Activated naive CD4-positive, alpha-beta T cell treated with anti-CD3 and anti-CD28 coated beads, Interleukin-2, amount 50 U/mL, for 72 hours (primary cell): ENCODE results near the gene P4HTM. TPM values are rescaled to one million over a fixed set of nuclear protein-coding genes. Genes with fewer than 3 reads are reported as not detected.
"Not testable (repeated sequence)": the region's sequence is repeated elsewhere in the genome, so short reads cannot be mapped to it uniquely, and the experiment has no call there.

Experiments used
- ATAC-seq, 2 donors: fragments of 150-1000 bp; cut with Tn5 transposase; 2 replicates each; pipeline ENCODE4 v1.10.0; 2021; ENCODE audit warnings: mild to moderate bottlenecking in 2 of 2, moderate library complexity in 2 of 2
- DNase-seq, 2 donors: peaks; one replicate each; pipeline ENCODE4 v3.0.0; 2021 to 2022; ENCODE audit warnings: low spot score in 2 of 2
- H3K27ac Mint-ChIP-seq, 2 donors: one replicate each; pipeline ENCODE4 v1.8.0; 2022; ENCODE audit warnings: mild to moderate bottlenecking in 2 of 2, mixed read lengths in 2 of 2
- H3K36me3 Mint-ChIP-seq, 2 donors: one replicate each; pipeline ENCODE4 v1.8.0; 2022; ENCODE audit warnings: mixed read lengths in 2 of 2
- H3K9me3 Mint-ChIP-seq, 2 donors: one replicate each; pipeline ENCODE4 v1.8.0; 2022; ENCODE audit warnings: mixed read lengths in 2 of 2
- total RNA-seq, 2 donors: library from RNA; stranded (reverse); gene quantifications; one replicate each; pipeline ENCODE4 v1.2.3, GENCODE V29; 2022

Gene P4HTM
- total RNA-seq, 2 donors from 2014 or later = 24.3 to 33.3 TPM

DNA sequence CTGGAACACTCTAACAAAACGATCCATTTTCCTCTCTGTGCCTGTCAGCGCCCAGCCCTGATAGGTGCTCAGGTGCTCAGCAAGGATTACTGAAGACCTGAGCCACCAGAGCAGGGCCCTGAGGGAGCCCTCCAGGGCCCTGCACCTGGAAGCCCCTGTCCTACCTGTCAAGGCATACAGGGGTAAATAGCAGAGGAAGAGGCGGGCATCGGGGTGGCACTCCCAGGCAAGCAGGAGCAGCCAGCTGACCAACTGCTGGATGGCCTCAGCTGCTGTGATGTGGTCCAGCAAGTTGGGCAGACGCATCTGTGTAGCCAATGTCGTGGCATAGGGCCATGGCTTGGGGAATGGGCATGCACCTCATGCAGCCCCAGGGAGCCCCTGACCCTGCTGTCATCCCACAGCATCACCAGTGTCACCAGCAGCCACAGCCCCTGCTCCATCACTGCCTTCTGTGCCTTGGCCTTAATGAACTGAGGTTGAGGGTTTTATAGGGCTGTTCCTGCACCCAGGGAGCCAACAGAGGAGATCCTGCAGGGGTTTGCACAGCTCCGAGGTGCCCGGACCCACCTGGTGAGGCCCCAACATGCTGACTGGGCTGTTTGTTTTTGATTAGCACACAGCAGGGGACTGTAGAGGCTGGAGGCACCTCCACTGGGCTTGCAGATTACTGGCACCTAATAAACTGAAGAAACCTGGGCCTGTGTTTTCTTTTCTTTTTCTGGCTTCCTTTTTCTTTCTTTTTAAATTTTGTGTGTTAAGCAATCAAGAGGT lies 9.2 kb downstream of the P4HTM start:
- no peaks in the 10 kb centered on the region for H3K9me3 Mint-ChIP-seq
- DNase-seq = no peak
- H3K36me3 Mint-ChIP-seq = no peaks in the 10 kb centered on the region
- no peak for ATAC-seq
- H3K27ac Mint-ChIP-seq = peak overlapping the region in 1 of 2 donors; percentile 1

DNA sequence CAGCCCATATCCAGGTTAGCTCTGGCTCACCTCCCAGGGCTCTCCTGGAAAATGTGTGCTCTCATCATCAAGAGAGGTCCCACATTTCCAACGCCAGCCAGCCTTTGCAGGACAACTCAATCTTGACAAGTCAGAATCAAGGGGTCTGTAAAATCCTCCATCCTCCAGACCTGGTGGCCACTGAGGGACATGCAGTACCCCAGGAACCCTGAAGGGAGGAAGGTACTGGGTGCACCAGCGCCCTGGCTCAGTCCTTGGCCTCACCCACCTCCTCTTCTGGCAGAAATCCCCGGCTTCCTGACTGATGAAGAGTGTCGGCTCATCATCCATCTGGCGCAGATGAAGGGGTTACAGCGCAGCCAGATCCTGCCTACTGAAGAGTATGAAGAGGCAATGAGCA lies 11.1 kb downstream of the P4HTM start:
- H3K9me3 Mint-ChIP-seq = no peaks in the 10 kb centered on the region
- DNase-seq = no peak
- H3K27ac Mint-ChIP-seq = peak overlapping the region; percentile 71 to 91
- ATAC-seq = no peak
- H3K36me3 Mint-ChIP-seq = no peaks in the 10 kb centered on the region

DNA sequence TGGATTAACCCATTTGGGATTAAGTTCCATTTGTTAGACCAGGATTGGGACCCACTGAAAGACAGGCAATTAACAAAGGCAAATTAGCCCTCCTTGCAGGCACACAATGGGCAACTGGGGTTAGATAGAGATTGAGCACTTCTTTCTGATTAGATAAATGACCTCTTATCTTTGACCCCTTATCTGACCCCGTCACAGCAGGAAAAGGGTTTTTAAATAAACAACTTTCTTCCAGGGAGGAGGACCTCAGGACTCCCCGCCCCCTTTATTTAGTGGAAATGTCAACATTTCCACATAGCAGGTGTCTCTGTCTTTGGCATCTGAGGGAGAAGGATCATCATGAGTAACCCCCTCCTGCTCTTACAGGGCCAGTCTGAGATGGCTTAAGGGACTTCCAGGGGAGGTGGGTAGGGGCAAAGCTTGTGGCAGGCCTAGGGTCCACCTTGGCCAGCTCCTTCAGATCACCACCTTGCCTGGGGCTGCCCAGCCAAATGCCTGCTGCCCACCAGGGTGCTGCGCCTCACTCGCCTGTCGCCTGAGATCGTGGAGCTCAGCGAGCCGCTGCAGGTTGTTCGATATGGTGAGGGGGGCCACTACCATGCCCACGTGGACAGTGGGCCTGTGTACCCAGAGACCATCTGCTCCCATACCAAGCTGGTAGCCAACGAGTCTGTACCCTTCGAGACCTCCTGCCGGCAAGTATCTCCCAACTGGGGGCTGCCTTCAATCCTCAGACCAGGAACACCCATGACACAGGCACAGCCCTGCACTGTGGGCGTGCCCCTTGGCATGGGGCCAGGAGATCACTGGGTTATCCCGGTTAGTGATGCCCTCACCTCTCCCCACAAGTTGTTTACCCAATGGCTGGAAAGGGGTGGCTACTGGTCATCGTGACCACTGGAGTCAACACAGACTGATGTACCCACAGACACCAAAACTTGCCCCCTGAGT lies 14.6 kb downstream of the P4HTM start:
- H3K9me3 Mint-ChIP-seq = no peaks in the 10 kb centered on the region
- H3K27ac Mint-ChIP-seq = no peak overlapping the region
- H3K36me3 Mint-ChIP-seq = peaks cover 11 to 14% of the 10 kb centered on the region in 2 donors
- ATAC-seq (no peak), DNase-seq (no peak)

- Mint-ChIP-seq H3K9me3 (no peaks in the 10 kb centered on the region), H3K36me3 (peaks cover 11 to 14% of the 10 kb centered on the region in 2 donors), H3K27ac (no peak overlapping the region)
- DNase-seq (no peak), ATAC-seq (no peak)
Observed at GRCh38 chr3:49005303-49005680, 15.3 kb downstream of the P4HTM start.

DNA sequence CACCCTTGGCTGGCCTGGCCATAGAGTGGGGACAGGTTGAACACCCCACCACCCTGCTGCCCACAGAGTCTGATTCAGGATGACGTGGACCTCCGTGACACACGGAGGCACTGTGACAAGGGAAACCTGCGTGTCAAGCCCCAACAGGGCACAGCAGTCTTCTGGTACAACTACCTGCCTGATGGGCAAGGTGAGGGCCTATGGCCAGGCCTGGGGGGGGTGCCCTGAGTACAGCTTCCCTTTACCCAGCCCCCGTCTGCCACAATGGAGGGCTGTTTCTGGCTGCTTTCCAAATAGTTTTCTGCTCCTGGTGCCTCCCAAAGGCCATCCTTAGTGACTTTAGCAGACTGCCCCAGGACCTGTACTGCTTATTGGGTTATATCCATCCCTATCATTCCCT lies 16.0 kb downstream of the P4HTM start:
- DNase-seq (no peak), ATAC-seq (no peak)
- Mint-ChIP-seq H3K27ac (peak overlapping the region in 1 of 2 donors; percentile 94), H3K36me3 (peaks cover 11 to 14% of the 10 kb centered on the region in 2 donors), H3K9me3 (no peaks in the 10 kb centered on the region)

DNA sequence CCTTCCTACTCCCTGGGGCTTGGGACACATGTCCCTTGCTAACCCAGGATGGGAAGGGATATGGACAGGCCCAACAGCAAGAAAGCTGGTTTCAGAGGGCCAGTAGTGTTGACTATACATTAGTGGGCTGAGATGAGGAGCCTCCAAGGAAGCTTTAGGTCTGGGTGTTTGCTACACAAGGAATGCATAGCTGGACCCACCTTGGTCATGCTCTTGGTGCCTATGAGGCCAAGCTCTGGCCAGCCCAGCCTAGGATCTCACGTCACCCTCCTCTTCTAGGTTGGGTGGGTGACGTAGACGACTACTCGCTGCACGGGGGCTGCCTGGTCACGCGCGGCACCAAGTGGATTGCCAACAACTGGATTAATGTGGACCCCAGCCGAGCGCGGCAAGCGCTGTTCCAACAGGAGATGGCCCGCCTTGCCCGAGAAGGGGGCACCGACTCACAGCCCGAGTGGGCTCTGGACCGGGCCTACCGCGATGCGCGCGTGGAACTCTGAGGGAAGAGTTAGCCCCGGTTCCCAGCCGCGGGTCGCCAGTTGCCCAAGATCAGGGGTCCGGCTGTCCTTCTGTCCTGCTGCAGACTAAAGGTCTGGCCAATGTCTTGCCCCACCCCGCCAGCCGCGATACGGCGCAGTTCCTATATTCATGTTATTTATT lies 16.5 kb downstream of the P4HTM start:
- DNase-seq (peak in 1 of 2 donors; percentile 30), ATAC-seq (no peak)
- peaks cover 11 to 14% of the 10 kb centered on the region in 2 donors for H3K36me3 Mint-ChIP-seq
- no peaks in the 10 kb centered on the region for H3K9me3 Mint-ChIP-seq
- H3K27ac Mint-ChIP-seq = peak overlapping the region; percentile 94 to 98

DNA sequence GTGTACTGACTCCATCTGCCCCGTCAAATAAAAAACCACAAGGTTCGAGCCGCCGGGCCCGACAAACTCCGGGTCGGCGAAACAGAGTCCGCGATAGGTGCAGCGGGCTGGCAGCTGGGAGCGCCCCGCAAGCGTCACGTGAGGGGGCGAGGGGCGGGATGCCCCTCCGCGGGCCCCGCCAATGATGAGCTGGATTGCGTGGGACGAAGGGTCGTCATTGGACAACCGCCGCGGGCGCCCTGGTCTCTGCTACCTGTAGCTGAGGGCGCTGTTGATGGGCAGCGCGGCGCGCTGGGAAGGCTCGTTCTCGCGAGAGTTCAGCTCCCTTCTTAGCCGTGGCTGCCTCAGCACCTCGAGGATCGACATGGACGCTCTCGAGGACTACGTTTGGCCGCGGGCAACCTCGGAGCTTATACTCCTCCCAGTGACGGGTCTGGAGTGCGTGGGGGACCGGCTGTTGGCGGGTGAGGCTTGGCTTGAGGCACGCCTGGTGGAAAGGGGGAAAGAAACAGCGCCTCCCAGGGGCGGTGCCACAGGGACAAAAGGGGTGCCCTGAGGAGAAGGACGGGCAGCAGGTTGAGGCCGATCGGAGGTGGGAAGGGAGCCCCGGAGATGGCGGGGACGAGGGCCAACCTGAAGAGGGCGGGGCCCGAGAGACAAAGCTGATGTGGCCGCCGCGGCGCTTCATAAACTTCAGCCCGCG lies 17.2 kb downstream of the P4HTM start, which contains the start of gene WDR6:
Gene WDR6, plus strand, starts transcription at position 324 of the 703 bp plus-strand sequence. Its CDS starts 41 bp downstream, at position 365.
- peaks cover 11 to 14% of the 10 kb centered on the region in 2 donors for H3K36me3 Mint-ChIP-seq
- DNase-seq (peak; percentile 97 to 99), ATAC-seq (peak; percentile 89 to 94)
- no peaks in the 10 kb centered on the region for H3K9me3 Mint-ChIP-seq
- H3K27ac Mint-ChIP-seq = peak within 1 kb of the TSS; percentile 94 to 98

- DNase-seq (peak; percentile 86 to 94), ATAC-seq (peak; percentile 53 to 71)
- Mint-ChIP-seq H3K36me3 (peaks cover 11 to 14% of the 10 kb centered on the region in 2 donors), H3K27ac (peak overlapping the region; percentile 94 to 98), H3K9me3 (no peaks in the 10 kb centered on the region)
Observed at GRCh38 chr3:49007771-49008528, 17.9 kb downstream of the P4HTM start.

DNA sequence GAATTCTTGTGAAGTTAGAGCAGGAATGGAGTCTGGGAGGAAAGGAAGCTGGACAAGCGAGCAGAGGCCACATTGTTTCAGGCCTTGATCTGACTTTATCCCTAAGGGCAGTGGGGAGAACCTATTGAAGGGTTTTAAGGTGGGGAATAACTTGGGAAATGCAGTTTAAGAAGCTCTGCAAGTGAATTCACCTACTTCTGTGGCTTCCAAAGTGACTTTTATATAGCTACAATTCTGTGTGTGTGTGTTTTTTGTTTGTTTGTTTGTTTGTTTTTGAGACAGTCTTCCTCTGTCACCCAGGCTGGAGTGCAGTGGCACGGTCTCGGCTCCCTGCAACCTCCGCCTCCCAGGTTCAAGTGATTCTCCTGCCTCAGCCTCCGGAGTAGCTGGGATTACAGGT lies 18.6 kb downstream of the P4HTM start:
- not testable (repeated sequence) for DNase-seq, H3K9me3 Mint-ChIP-seq, ATAC-seq
- Mint-ChIP-seq H3K36me3 (peaks cover 11 to 14% of the 10 kb centered on the region in 2 donors), H3K27ac (peak overlapping the region; percentile 94)

- Mint-ChIP-seq H3K27ac (peak overlapping the region; percentile 89 to 94), H3K9me3 (no peaks in the 10 kb centered on the region), H3K36me3 (peaks cover 11 to 14% of the 10 kb centered on the region in 2 donors)
- no peak for DNase-seq
- ATAC-seq = no peak
Observed at GRCh38 chr3:49009396-49009795, 19.4 kb downstream of the P4HTM start.

GRCh38 chr3:49012441-49013017 lies 22.5 kb downstream of the P4HTM start:
- no peak for ATAC-seq
- Mint-ChIP-seq H3K9me3 (no peaks in the 10 kb centered on the region), H3K36me3 (peaks cover 7 to 12% of the 10 kb centered on the region in 2 donors), H3K27ac (peak overlapping the region in 1 of 2 donors; percentile 55)
- DNase-seq = no peak

- Mint-ChIP-seq H3K36me3 (peaks cover 3 to 8% of the 10 kb centered on the region in 2 donors), H3K27ac (no peak overlapping the region), H3K9me3 (no peaks in the 10 kb centered on the region)
- ATAC-seq (no peak), DNase-seq (no peak)
Observed at GRCh38 chr3:49013113-49013737, 23.2 kb downstream of the P4HTM start.

- ATAC-seq (peak; percentile 17 to 30), DNase-seq (peak in 1 of 2 donors; percentile 69)
- peaks cover 0 to 6% of the 10 kb centered on the region in 2 donors for H3K36me3 Mint-ChIP-seq
- H3K27ac Mint-ChIP-seq = peak overlapping the region in 1 of 2 donors; percentile 36
- H3K9me3 Mint-ChIP-seq = no peaks in the 10 kb centered on the region
Observed at GRCh38 chr3:49013738-49014660, 24.0 kb downstream of the P4HTM start.

DNA sequence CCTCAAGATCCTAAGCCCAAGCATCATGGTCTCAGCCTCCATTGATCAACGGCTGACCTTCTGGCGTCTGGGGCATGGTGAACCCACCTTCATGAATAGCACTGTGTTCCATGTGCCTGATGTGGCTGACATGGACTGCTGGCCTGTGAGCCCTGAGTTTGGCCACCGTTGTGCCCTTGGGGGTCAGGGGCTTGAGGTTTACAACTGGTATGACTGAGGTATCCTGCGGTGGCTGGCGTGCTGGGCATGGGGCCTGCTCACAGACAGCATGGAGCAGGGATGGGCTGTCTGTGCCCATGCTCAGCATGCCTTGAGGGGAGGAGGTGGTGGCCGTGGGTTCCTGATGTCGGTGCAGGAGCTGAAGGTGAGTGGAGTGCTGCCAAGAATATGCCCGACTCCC lies 25.0 kb downstream of the P4HTM start:
- Mint-ChIP-seq H3K27ac (peak overlapping the region in 1 of 2 donors; percentile 64), H3K36me3 (peaks cover 0 to 6% of the 10 kb centered on the region in 2 donors), H3K9me3 (no peaks in the 10 kb centered on the region)
- ATAC-seq (no peak), DNase-seq (no peak)
